OCI-LY3 (cell line): ENCODE measurements around the gene STAP2.
A peak's percentile ranks its signal among the peaks of the same experiment; 100 is the strongest.

Experiments used
- H2AFZ ChIP-seq: fragments of 200-600, 300-600 bp; shearing (Covaris generic); 2 replicates; pipeline ENCODE4 v1.6.0; 2014; ENCODE audit warnings: antibody characterized with exemption, low read depth, low read length
- H3K27ac ChIP-seq: fragments of 200-600, 300-600 bp; sonication (generic); 2 replicates; pipeline ENCODE4 v1.5.1; 2014; ENCODE audit warnings: mild to moderate bottlenecking, low read length, moderate library complexity, mixed read lengths
- H3K27me3 ChIP-seq: fragments of 200-600, 300-600 bp; sonication (generic); 2 replicates; pipeline ENCODE4 v1.6.1; 2014; ENCODE audit warnings: low read depth, low read length, mixed read lengths
- H3K36me3 ChIP-seq: fragments of 200-600, 300-600 bp; sonication (generic); replicated peaks from 2 replicates; pipeline ENCODE3; 2014; ENCODE audit warnings: low read depth, low read length, mixed read lengths
- H3K4me1 ChIP-seq: fragments of 300-600, 200-600 bp; sonication (generic); 2 replicates; pipeline ENCODE4 v1.6.1; 2014; ENCODE audit warnings: low read length, mixed read lengths
- H3K4me2 ChIP-seq: fragments of 200-600, 300-600 bp; sonication (generic); 2 replicates; pipeline ENCODE4 v1.6.1; 2014; ENCODE audit warnings: low read length, mixed read lengths
- H3K4me3 ChIP-seq: fragments of 300-600, 200-600 bp; sonication (generic); 2 replicates; pipeline ENCODE4 v1.5.1; 2014; ENCODE audit warnings: antibody characterized with exemption, mild to moderate bottlenecking, low read length, moderate library complexity
- H3K79me2 ChIP-seq: fragments of 300-600, 200-600 bp; shearing (Covaris generic); 2 replicates; pipeline ENCODE4 v1.6.1; 2014; ENCODE audit warnings: mild to moderate bottlenecking, low read length, mixed read lengths
- H3K9ac ChIP-seq: fragments of 300-600, 200-600 bp; shearing (Covaris generic); 2 replicates; pipeline ENCODE4 v1.6.0; 2014; ENCODE audit warnings: mild to moderate bottlenecking, low read length, moderate library complexity
- H3K9me3 ChIP-seq: fragments of 200-600, 300-600 bp; shearing (Covaris generic); 2 replicates; pipeline ENCODE4 v1.6.1; 2014; ENCODE audit warnings: low read length, mixed read lengths; ENCODE audit not compliant: insufficient read depth
- H4K20me1 ChIP-seq: fragments of 200-600, 300-600 bp; sonication (generic); 2 replicates; pipeline ENCODE4 v1.6.1; 2016; ENCODE audit warnings: low read length, mixed read lengths; ENCODE audit not compliant: insufficient read depth
- EZH2phosphoT487 ChIP-seq: fragments of 200-600 bp; shearing (Covaris generic); IDR thresholded peaks from 2 replicates; pipeline ENCODE4 v1.6.1; 2018; ENCODE audit warnings: antibody characterized with exemption, mixed run types, low read depth
- TF ChIP-seq, protein P1 (sequence below): fragments of 200-600, 300-600 bp; sonication (generic); IDR thresholded peaks from 2 replicates; pipeline ENCODE4 v1.5.1; 2014; ENCODE audit warnings: antibody characterized with exemption, low read length, low read depth

Gene STAP2

DNA sequence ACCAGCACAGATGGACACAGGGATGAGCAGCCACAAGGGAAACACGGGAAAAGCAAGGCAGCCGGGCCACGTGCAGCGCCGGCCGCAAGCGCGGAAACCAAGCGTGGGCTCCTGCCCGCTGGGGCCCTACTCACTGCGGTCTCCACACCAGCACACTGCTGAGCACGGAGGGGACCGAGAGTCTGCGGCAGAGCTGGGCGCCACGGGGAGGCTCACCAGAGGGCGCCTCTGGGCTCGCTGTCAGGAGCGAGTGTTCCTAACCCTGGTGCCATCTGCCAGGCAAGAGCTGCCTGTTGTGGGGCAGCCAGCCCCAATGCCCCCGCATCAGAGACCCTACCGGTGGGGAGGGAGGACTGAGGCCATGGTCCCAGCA, 31.2 kb upstream of the STAP2 start:
- H3K4me3 ChIP-seq = peak overlapping the region; percentile 77
- H4K20me1 ChIP-seq = peaks cover 27% of the 10 kb centered on the region
- no peaks in the 10 kb centered on the region for H3K27me3 ChIP-seq
- H3K79me2 ChIP-seq = peaks cover 62% of the 10 kb centered on the region
- peak overlapping the region; percentile 100 for H3K4me2 ChIP-seq
- H3K36me3 ChIP-seq = peaks cover 8% of the 10 kb centered on the region
- peak overlapping the region; percentile 91 for H3K9ac ChIP-seq
- TF ChIP-seq, protein P1, sequence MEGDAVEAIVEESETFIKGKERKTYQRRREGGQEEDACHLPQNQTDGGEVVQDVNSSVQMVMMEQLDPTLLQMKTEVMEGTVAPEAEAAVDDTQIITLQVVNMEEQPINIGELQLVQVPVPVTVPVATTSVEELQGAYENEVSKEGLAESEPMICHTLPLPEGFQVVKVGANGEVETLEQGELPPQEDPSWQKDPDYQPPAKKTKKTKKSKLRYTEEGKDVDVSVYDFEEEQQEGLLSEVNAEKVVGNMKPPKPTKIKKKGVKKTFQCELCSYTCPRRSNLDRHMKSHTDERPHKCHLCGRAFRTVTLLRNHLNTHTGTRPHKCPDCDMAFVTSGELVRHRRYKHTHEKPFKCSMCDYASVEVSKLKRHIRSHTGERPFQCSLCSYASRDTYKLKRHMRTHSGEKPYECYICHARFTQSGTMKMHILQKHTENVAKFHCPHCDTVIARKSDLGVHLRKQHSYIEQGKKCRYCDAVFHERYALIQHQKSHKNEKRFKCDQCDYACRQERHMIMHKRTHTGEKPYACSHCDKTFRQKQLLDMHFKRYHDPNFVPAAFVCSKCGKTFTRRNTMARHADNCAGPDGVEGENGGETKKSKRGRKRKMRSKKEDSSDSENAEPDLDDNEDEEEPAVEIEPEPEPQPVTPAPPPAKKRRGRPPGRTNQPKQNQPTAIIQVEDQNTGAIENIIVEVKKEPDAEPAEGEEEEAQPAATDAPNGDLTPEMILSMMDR = peak; percentile 74
- TF ChIP-seq EZH2phosphoT487 = no peak
- H2AFZ ChIP-seq = no peak overlapping the region
- H3K27ac ChIP-seq = peak overlapping the region; percentile 90
- no peaks in the 10 kb centered on the region for H3K9me3 ChIP-seq
- H3K4me1 ChIP-seq = peaks cover 43% of the 10 kb centered on the region

DNA sequence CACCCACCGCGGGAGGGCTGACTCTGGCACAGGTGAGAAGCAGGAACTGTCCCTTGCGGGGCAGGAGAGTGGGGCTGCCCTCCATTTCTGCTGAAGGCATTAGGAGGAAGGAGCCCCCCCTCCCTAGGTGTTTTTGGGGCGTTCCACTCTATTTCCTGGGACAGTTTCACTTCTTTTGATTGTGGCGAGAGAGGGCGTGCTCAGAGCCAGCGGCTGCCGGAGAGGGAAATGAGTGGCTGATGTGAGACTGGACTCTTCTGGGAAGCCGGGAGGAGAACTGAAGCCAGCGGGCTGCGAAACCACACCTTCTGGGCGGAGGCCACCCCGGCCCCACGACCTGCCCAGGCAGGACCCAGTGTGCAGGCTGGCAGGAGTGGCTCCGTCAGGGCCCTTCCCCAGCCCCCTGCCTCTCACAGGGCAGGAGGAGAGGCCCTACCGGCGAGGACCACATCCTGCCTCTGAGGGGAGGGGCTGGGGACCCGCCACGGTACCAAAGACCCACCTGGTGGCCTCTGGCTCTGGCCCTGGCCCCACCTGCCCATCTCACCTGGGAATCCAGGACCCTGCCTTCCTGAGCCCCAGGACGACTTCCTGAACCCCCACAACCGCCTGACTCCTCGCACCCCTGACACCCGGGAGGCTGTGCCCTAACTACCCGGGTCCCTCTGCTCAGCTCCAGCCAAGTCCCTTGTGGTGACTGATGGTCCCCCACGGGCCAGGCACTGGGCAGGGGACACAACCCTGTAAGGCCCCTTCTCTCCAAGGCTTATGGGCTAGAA, 30.7 kb upstream of the STAP2 start:
- no peak overlapping the region for H2AFZ ChIP-seq
- peaks cover 8% of the 10 kb centered on the region for H3K36me3 ChIP-seq
- peak overlapping the region; percentile 77 for H3K4me3 ChIP-seq
- H3K4me1 ChIP-seq = peaks cover 43% of the 10 kb centered on the region
- H3K9ac ChIP-seq = peak overlapping the region; percentile 91
- no peak for TF ChIP-seq EZH2phosphoT487
- H4K20me1 ChIP-seq = peaks cover 21% of the 10 kb centered on the region; the same call in 1 of the 2 replicates
- peak overlapping the region; percentile 100 for H3K4me2 ChIP-seq
- no peaks in the 10 kb centered on the region for H3K27me3 ChIP-seq
- peak overlapping the region; percentile 90 for H3K27ac ChIP-seq
- no peaks in the 10 kb centered on the region for H3K9me3 ChIP-seq
- H3K79me2 ChIP-seq = peaks cover 56% of the 10 kb centered on the region

DNA sequence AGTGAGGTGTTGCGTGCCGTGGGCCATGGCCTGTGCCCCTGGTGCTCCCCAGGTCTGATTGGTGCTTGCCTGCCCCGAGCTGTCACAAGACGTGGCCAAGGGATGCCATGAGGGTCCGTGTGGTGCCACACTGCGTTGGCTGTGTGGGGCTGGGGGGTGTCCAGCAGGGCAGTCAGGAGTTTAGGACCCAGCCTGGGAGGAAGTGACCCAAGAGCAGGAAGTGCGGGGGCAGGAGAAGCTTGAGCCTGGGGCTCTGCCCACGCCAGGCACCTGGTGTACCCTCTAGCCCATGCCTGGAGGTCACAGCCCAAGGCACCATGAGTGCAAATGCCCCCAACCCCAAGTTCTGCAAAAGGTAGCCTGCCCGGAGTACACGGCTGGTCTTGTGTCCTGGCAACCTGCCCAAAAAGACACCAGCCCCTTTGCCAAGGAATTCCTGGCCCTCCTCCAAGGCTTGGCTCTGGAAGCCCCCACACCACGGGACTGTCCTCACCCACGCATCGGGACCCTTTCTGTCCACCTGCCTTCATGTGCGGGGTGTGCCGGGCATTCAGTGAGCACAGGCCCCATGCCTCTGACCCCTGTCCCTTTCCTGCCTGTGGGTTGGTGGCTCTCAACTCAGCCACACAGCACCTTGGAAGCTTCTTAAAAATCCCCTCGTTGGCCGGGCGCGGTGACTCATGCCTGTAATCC, 29.6 kb upstream of the STAP2 start:
- peaks cover 11% of the 10 kb centered on the region; the same call in 1 of the 2 replicates for H4K20me1 ChIP-seq
- peak overlapping the region; percentile 100 for H3K4me2 ChIP-seq
- H3K4me1 ChIP-seq = peaks cover 43% of the 10 kb centered on the region
- peaks cover 46% of the 10 kb centered on the region for H3K79me2 ChIP-seq
- no peaks in the 10 kb centered on the region for H3K27me3 ChIP-seq
- H3K9me3 ChIP-seq = no peaks in the 10 kb centered on the region
- H2AFZ ChIP-seq = no peak overlapping the region
- peak overlapping the region; percentile 31; the same call in 1 of the 2 replicates for H3K9ac ChIP-seq
- peak overlapping the region; percentile 11; the same call in 1 of the 2 replicates for H3K4me3 ChIP-seq
- peak overlapping the region; percentile 90 for H3K27ac ChIP-seq
- H3K36me3 ChIP-seq = peaks cover 15% of the 10 kb centered on the region
- TF ChIP-seq EZH2phosphoT487 = no peak
- TF ChIP-seq, protein P1 = no peak

DNA sequence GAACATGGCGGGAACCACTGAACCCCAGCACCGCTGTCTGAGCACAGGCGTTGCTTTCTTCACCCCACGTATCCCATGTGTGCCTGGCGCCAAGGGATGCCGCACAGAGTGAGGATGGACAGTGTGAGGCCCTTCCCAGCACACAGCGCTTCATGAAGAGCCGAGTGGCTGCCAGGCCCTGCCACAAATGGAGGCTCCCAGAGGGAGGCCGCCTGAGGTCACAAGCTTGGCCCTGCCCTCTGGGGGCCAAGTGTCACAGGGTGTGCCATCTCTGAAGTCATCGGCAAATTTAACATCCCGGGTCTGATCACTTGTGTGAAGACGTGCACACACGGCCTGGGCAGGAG, 29.1 kb upstream of the STAP2 start:
- no peak overlapping the region for H2AFZ ChIP-seq
- peaks cover 19% of the 10 kb centered on the region for H3K36me3 ChIP-seq
- no peak overlapping the region for H3K4me3 ChIP-seq
- H3K27ac ChIP-seq = peak overlapping the region; percentile 90
- H3K4me2 ChIP-seq = no peak overlapping the region
- no peaks in the 10 kb centered on the region for H3K9me3 ChIP-seq
- H3K9ac ChIP-seq = no peak overlapping the region
- TF ChIP-seq, protein P1 = no peak
- TF ChIP-seq EZH2phosphoT487 = no peak
- peaks cover 41% of the 10 kb centered on the region for H3K79me2 ChIP-seq
- 0 out of 2 replicates have a peak, but pooled peaks cover 10% of the 10 kb centered on the region for H4K20me1 ChIP-seq
- no peaks in the 10 kb centered on the region for H3K27me3 ChIP-seq
- H3K4me1 ChIP-seq = peaks cover 43% of the 10 kb centered on the region
